Measurements from ENCODE around the gene NXNL2.
A peak's percentile ranks its signal among the peaks of the same experiment; 100 is the strongest.

Gene NXNL2

GRCh38 chr9:88534456-88535225, at the start of gene NXNL2:
TSS of gene NXNL2 (plus strand) at chr9:88535178. CDS start at chr9:88535435, 257 bp downstream.
- peak; percentile 36 to 60 for DNase-seq

- no peak for DNase-seq
Observed at GRCh38 chr9:88488166-88488565, 46.8 kb upstream of the NXNL2 start.

GRCh38 chr9:88494983-88495721, 39.8 kb upstream of the NXNL2 start:
- DNase-seq = no peak

- DNase-seq = no peak
Observed at GRCh38 chr9:88497224-88497623, 37.8 kb upstream of the NXNL2 start.

GRCh38 chr9:88498880-88499279, 36.1 kb upstream of the NXNL2 start:
- no peak for DNase-seq

GRCh38 chr9:88501086-88501485, 33.9 kb upstream of the NXNL2 start:
- DNase-seq = no peak

GRCh38 chr9:88502552-88503034, 32.4 kb upstream of the NXNL2 start:
- no peak for DNase-seq

- no peak for DNase-seq
Observed at GRCh38 chr9:88503081-88503844, 31.7 kb upstream of the NXNL2 start.

- DNase-seq = no peak
Observed at GRCh38 chr9:88503845-88504764, 30.9 kb upstream of the NXNL2 start.

- DNase-seq = no peak
Observed at GRCh38 chr9:88508326-88508725, 26.7 kb upstream of the NXNL2 start.

- DNase-seq = no peak
Observed at GRCh38 chr9:88511906-88512305, 23.1 kb upstream of the NXNL2 start.

GRCh38 chr9:88514247-88514646, 20.7 kb upstream of the NXNL2 start:
- no peak for DNase-seq

- DNase-seq = no peak
Observed at GRCh38 chr9:88521308-88521707, 13.7 kb upstream of the NXNL2 start.

GRCh38 chr9:88522360-88522759, 12.6 kb upstream of the NXNL2 start:
- DNase-seq = no peak

GRCh38 chr9:88523056-88523455, 11.9 kb upstream of the NXNL2 start:
- no peak for DNase-seq

- no peak for DNase-seq
Observed at GRCh38 chr9:88524911-88525310, 10.1 kb upstream of the NXNL2 start.

- no peak for DNase-seq
Observed at GRCh38 chr9:88527618-88528017, 7.4 kb upstream of the NXNL2 start.

- DNase-seq = no peak
Observed at GRCh38 chr9:88528080-88528790, 6.7 kb upstream of the NXNL2 start.

GRCh38 chr9:88529496-88529895, 5.5 kb upstream of the NXNL2 start:
- no peak for DNase-seq

GRCh38 chr9:88530051-88530450, 4.9 kb upstream of the NXNL2 start:
- DNase-seq = no peak

GRCh38 chr9:88531920-88532698, 2.9 kb upstream of the NXNL2 start:
- DNase-seq = no peak

All from NCI-H1930 (cell line).